ENCODE data around the gene ALOX5. TPM values are rescaled to one million over a fixed set of nuclear protein-coding genes. Genes with fewer than 3 reads are reported as not detected.

The ALOX5 gene
- total and polyA plus RNA-seq, 2 donors (not counting 1 experiment from before 2014, with no cell fraction given) = 354 to 888 TPM

- Mint-ChIP-seq H3K4me3 (no peak overlapping the region), H3K27ac (peak overlapping the region; percentile 62), H3K27me3 (no peaks in the 10 kb centered on the region), H3K4me1 (peaks cover 60% of the 10 kb centered on the region), H3K9me3 (ENCODE audit: insufficient read depth) (peaks cover 4% of the 10 kb centered on the region)
- H4K20me1 ChIP-seq (ENCODE audit: control insufficient read depth, insufficient read depth, low read length, poor library complexity, severe bottlenecking) = no peaks in the 10 kb centered on the region
- peaks cover 1 to 43% of the 10 kb centered on the region in 2 experiments for H3K36me3 ChIP-seq (replicated peaks in 1 of 2; ENCODE audit: control extremely low read depth in 1 of 2, control insufficient read depth in 1 of 2, extremely low read depth in 1 of 2, insufficient read depth in 2 of 2, low read length in 1 of 2)
- no peak for DNase-seq
- ChIA-PET CTCF (no interaction called here), POLR2A (no interaction called here)
- H3K4me2 ChIP-seq (replicated peaks; ENCODE audit: low read depth, low read length, poor library complexity, severe bottlenecking) = no peak overlapping the region
- peaks cover 37 to 45% of the 10 kb centered on the region in 2 donors for H3K4me1 ChIP-seq (ENCODE audit: control insufficient read depth in 2 of 2, insufficient read depth in 2 of 2, low read length in 2 of 2)
- no peak overlapping the region for H3K9ac ChIP-seq (ENCODE audit: low read length)
- H3K4me3 ChIP-seq (ENCODE audit: control extremely low read depth in 1 of 5, extremely low read depth in 1 of 5, insufficient read depth in 1 of 5, low read depth in 2 of 5, low read length in 4 of 5) = no peak overlapping the region
- no peak for TF ChIP-seq CTCF (IDR thresholded peaks at IDR 0.05)
- no peak for TF ChIP-seq EZH2 (IDR thresholded peaks at IDR 0.05; ENCODE audit: borderline replicate concordance, insufficient read depth, low read depth, low read length, poor library complexity, severe bottlenecking)
- WGBS (ENCODE audit: insufficient coverage) = 95% methylated on average over 7 of the region's 7 CpGs
- no peak for ATAC-seq (ENCODE audit: low read depth)
- no peaks in the 10 kb centered on the region for H3K9me3 ChIP-seq (ENCODE audit: control extremely low read depth in 1 of 3, control insufficient read depth in 2 of 3, insufficient read depth in 1 of 3, low read length in 2 of 3)
- intact Hi-C loops (cut with micrococcal nuclease) = no loop called here
- H3K27ac ChIP-seq (ENCODE audit: low read length in 2 of 2) = peak overlapping the region in 1 of 2 donors; percentile 9
- H3K27me3 ChIP-seq (replicated peaks in 1 of 4; ENCODE audit: control extremely low read depth in 1 of 4, control insufficient read depth in 3 of 4, insufficient read depth in 4 of 4, low read length in 3 of 4) = no peaks in the 10 kb centered on the region
- no peak overlapping the region for H2AFZ ChIP-seq (ENCODE audit: insufficient read depth, low read depth, low read length, poor library complexity, severe bottlenecking)
- H3K79me2 ChIP-seq (ENCODE audit: control insufficient read depth, insufficient read depth, low read length) = peaks cover 58% of the 10 kb centered on the region
These were observed 82.2 kb downstream of the ALOX5 start for GRCh38 chr10:45456233-45456632.

GRCh38 chr10:45456822-45457221, 82.8 kb downstream of the ALOX5 start:
- DNase-seq (no peak), ATAC-seq (ENCODE audit: low read depth) (no peak)
- 82% methylated on average over 6 of the region's 7 CpGs for WGBS (ENCODE audit: insufficient coverage)
- Mint-ChIP-seq H3K27me3 (no peaks in the 10 kb centered on the region), H3K4me3 (no peak overlapping the region), H3K27ac (peak overlapping the region; percentile 21), H3K9me3 (ENCODE audit: insufficient read depth) (no peaks in the 10 kb centered on the region), H3K4me1 (peaks cover 66% of the 10 kb centered on the region)
- H3K27me3 ChIP-seq (replicated peaks in 1 of 4; ENCODE audit: control extremely low read depth in 1 of 4, control insufficient read depth in 3 of 4, insufficient read depth in 4 of 4, low read length in 3 of 4) = no peaks in the 10 kb centered on the region
- no peak overlapping the region for H3K9ac ChIP-seq (ENCODE audit: low read length)
- H3K4me1 ChIP-seq (ENCODE audit: control insufficient read depth in 2 of 2, insufficient read depth in 2 of 2, low read length in 2 of 2) = peaks cover 42 to 50% of the 10 kb centered on the region in 2 donors
- H3K79me2 ChIP-seq (ENCODE audit: control insufficient read depth, insufficient read depth, low read length) = peaks cover 58% of the 10 kb centered on the region
- peaks cover 1 to 43% of the 10 kb centered on the region in 2 experiments for H3K36me3 ChIP-seq (replicated peaks in 1 of 2; ENCODE audit: control extremely low read depth in 1 of 2, control insufficient read depth in 1 of 2, extremely low read depth in 1 of 2, insufficient read depth in 2 of 2, low read length in 1 of 2)
- no peak overlapping the region for H3K4me2 ChIP-seq (replicated peaks; ENCODE audit: low read depth, low read length, poor library complexity, severe bottlenecking)
- H2AFZ ChIP-seq (ENCODE audit: insufficient read depth, low read depth, low read length, poor library complexity, severe bottlenecking) = no peak overlapping the region
- H3K27ac ChIP-seq (ENCODE audit: low read length in 2 of 2) = peak overlapping the region in 1 of 2 donors; percentile 9
- no peaks in the 10 kb centered on the region for H3K9me3 ChIP-seq (ENCODE audit: control extremely low read depth in 1 of 3, control insufficient read depth in 2 of 3, insufficient read depth in 1 of 3, low read length in 2 of 3)
- ChIA-PET POLR2A (no interaction called here), CTCF (no interaction called here)
- no peak for TF ChIP-seq CTCF (IDR thresholded peaks at IDR 0.05)
- TF ChIP-seq EZH2 (IDR thresholded peaks at IDR 0.05; ENCODE audit: borderline replicate concordance, insufficient read depth, low read depth, low read length, poor library complexity, severe bottlenecking) = no peak
- H3K4me3 ChIP-seq (ENCODE audit: control extremely low read depth in 1 of 5, extremely low read depth in 1 of 5, insufficient read depth in 1 of 5, low read depth in 2 of 5, low read length in 4 of 5) = no peak overlapping the region
- intact Hi-C loops (cut with micrococcal nuclease) = no loop called here
- H4K20me1 ChIP-seq (ENCODE audit: control insufficient read depth, insufficient read depth, low read length, poor library complexity, severe bottlenecking) = no peaks in the 10 kb centered on the region
